Sciatic nerve (tissue), 2 donors: ENCODE results near the gene DMRT1. TPM values are rescaled to one million over a fixed set of nuclear protein-coding genes. Genes with fewer than 3 reads are reported as not detected.

Experiments used
- ATAC-seq: fragments of 200-7000 bp; cut with Tn5 transposase; one replicate; pipeline ENCODE4 v1.9.1; 2020; ENCODE audit warnings: mild to moderate bottlenecking, moderate library complexity
- DNase-seq: peaks from one replicate; pipeline ENCODE4 v3.0.0-alpha.2; 2020; ENCODE audit warnings: low spot score
- intact Hi-C: fragments of 100-400 bp; cut with DNase I; formaldehyde crosslinking; loops from one replicate; pipeline ENCODE4 v1.14.2; 2022
- total RNA-seq: library from RNA; stranded (reverse); fragmentation: NEBNext Ultra II Directional; extraction: Animal tissue kit (Norgen Biotek cat#: 25700); gene quantifications from one replicate; pipeline ENCODE4 v1.2.1, GENCODE V29; 2021
- donor health status: DM: no; HTN: no; CAD: no.
- donor health status: DM: no; HTN: no; CAD: no.

Gene DMRT1
- total RNA-seq, 1 donor from 2014 or later: not detected

DNA sequence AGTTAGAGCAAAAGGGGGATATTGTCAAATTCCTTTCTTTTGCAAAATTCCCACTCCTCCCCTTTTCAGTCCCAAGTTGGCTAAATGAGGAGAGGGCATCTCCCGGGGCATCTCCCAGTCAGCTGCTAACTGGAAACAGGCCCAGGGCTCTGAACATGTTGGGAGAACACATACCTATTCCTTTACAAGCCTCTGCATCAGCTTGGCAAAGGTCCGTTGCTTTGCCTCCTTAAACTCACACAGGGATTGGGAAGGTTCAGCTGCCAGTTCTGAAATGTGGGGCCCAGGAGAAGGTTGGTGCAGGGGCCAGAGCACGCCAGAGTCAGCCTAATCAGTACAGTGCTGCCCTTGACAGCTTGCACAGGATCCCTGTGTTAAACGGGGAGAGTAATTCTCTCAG lies 124.0 kb downstream of the DMRT1 start:
- intact Hi-C loops: no loop called here
- DNase-seq: no peak
- ATAC-seq: no peak

DNA sequence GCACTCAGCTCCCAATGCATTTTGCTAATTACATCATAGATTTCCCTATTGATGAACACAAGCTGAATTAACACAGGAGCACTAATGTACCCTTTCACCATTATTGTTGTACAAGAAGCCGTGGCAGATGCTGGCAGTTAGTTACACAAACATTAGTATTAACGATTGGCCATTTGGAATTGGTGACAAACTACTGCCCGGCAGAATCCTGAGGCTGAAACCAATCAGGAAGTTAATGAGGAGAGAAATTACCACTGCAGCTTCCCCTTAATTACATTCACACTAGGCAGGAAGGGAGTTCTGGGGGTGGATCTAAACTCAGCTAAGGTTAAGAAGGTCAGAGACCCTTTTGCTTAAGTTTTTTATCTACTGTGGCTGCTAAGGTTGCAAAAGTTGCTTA lies 125.4 kb downstream of the DMRT1 start:
- no peak for DNase-seq
- intact Hi-C loops: no loop called here
- ATAC-seq: no peak

DNA sequence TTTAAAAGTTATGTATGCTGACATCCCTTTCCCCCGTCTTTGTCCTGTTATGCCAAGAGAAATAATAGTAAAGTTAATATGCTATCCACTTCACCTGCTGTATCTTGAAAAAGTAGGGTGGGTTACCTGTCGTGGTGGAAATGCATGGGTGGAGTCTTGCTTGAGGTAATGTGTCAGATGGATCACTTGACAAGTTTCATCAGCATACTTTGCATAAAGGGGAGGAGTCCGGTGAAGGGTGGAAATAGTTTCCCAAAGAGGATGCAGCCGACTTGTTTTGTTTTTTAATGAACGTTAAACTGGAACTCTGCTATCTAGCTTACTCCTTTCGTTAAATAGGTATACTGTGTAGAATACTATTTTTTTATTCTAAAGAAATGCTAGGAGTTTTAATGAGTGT lies 125.9 kb downstream of the DMRT1 start:
- no peak for DNase-seq
- intact Hi-C loops: no loop called here
- ATAC-seq: no peak

DNA sequence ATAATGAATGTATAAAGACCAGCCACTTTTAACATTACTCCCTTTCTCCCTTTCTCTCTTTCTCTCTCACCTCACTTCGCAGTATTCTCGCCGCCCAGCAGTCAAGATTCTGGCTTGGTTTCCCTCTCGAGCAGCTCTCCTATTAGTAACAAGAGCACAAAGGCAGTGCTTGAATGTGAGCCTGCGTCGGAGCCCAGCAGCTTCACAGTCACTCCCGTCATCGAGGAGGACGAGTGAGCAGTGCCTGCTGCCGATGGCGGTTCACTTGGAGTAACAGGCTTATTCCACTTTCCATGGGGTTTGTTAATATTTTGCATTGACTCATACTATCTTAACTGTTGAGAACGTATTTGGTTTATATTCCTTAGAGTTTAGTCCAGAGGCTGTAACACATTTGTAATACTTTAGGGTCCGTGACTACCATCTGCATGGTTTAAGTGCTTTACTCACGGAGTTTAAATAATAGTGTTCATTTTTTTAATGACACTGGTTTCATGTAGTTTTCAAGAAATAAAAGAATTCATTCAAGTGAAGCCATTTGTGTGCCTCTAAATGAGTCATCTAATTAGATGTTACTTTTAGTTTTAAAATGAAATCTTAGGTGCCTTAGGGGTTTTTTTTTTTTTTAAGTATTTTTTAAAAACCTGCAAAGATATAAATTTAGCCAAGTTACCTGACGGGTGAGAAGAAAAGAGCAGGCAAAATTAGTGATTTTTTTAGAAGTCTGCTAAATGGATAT lies 126.6 kb downstream of the DMRT1 start:
- intact Hi-C loops: no loop called here
- ATAC-seq (no peak), DNase-seq (no peak)

GRCh38 chr9:969310-970150 lies 128.0 kb downstream of the DMRT1 start:
- DNase-seq: no peak
- intact Hi-C loops: no loop called here
- no peak for ATAC-seq

- DNase-seq (no peak), ATAC-seq (no peak)
- intact Hi-C loops: no loop called here
Measured at GRCh38 chr9:970151-970996, 128.9 kb downstream of the DMRT1 start.

GRCh38 chr9:971901-972500 lies 130.5 kb downstream of the DMRT1 start:
- ATAC-seq (no peak), DNase-seq (no peak)
- intact Hi-C loops: no loop called here

- DNase-seq: no peak
- ATAC-seq: no peak
- intact Hi-C loops: no loop called here
Measured at GRCh38 chr9:972501-973294, 131.2 kb downstream of the DMRT1 start.

- intact Hi-C loops: no loop called here
- ATAC-seq (no peak), DNase-seq (no peak)
Measured at GRCh38 chr9:973295-973834, 131.9 kb downstream of the DMRT1 start.

DNA sequence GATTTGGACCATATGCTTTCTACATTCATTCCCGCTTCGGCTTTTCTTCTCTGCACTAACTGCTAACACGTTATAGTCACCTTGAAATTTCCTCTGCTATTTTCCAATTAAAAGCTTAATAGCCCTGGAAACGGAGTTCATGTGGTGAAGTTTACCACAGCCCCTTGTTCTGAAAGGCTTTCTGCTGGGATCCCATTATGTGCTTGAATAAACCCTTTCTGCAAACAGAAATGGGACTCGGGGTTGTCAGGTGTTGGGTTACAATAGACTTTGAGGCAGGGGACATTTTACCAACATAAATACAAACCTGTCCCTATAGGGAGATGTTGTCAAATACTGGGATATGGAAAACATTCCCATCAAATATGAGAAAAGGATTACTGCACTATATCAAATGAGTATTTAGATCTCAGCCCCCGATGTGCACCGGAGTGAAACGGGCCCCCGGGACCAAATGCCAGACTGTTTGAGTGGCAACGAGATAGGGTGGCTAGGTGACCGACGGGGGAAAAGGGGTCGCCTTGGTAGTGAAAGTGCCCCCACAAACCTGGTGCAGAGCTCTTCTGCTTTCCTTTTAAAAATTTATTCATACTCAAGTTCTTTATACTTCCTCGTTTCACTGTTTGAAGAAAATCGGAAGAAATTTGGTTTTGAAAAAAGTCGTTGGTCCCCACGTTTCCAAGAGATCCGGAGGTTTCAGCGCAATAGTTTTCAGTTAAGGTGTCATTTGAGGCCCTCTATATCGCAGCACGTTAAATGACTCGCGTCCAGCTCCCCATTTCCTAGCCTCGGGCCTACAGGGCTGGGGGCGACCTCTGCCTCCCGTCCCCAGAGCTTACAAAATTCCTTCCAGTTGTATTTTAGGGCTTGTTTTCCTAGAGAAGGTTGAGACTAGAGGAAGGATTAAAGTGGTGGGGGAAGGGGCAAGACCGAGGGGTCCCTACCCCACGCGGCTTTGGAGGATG lies 132.8 kb downstream of the DMRT1 start:
- ATAC-seq: no peak
- intact Hi-C loops: no loop called here
- no peak for DNase-seq

DNA sequence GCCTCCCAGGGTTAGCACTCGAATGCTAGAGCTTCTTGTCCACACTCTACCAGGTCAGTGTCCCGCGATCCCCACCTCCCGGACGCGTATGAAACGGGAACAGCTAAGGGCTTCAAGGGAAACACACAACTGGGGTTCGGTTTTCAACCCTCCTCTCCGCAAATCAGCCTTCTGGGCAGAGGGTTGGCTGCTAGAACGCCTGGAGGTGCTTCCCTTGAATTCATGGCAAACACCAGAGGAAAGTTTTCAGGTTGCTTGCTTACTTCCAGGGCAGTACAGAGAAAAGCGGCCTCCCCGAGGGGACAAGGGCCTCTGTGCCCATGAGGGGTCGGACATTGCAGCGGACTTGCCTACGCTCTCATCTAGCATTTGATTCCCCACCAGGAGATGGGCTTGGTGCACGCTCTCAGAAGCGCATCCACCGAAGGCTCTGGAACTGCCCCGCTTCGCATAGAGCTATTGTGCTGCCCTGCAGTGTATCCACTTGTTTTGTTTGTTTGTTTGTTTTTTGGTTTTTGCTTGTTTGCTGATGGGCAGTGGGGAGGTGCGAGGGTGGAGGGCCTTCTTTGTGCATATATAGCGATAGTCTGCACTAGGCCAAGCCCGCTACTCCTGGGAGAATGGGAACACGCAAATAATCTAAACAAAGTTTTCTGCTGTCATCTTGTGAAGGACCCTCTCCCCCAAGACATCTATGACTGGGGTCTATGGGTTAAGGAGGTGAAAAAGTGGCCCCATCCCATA lies 133.7 kb downstream of the DMRT1 start:
- no peak for DNase-seq
- intact Hi-C loops: no loop called here
- ATAC-seq: no peak

- ATAC-seq (no peak), DNase-seq (no peak)
- intact Hi-C loops: no loop called here
Measured at GRCh38 chr9:975740-976257, 134.3 kb downstream of the DMRT1 start.

DNA sequence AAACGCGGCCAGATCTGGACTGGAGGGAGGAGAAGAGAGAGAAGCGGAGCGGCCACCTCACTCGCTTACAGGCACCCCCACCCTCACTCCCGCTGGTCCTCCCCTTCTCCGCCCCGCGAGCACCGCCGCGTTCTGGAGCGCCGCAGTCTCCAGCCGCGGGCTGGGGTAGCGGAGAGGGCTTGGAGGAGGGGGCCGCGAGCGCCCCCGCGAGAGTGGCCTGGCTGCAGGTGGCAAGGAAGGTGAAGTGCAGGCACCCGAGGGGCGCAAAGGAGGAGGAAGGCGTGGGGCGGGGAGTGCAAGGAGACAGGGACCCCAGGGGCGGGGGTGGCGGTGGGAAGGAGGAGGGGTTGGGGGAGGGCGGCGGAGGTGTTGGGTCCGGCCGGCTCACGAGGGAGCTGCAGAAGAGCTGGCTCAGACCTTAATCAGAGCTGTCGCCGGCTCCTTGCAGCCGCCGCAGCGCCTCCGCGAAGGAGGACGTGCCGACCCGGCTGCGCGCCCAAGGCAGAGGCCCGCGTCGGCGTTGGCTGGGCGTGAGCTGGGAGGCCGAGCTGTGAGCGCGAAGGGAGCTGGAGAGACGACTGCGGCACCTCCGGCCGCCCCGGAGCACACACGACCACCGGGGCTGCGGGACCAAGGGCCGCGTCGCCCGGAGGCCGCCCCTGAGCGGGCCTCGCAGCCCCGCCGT lies 134.9 kb downstream of the DMRT1 start, which contains the start of gene DMRT3:
Gene DMRT3 (plus strand): TSS at position 398 of the 685 bp plus-strand sequence. CDS start 347 bp downstream, outside the sequence.
- DNase-seq (no peak), ATAC-seq (no peak)
- intact Hi-C loops: no loop called here

GRCh38 chr9:976943-977837 lies 135.7 kb downstream of the DMRT1 start:
- ATAC-seq: no peak
- intact Hi-C loops: no loop called here
- DNase-seq: no peak
